Neuronal stem cell (in vitro differentiated cells): ENCODE data around the gene ADAMTSL4.

ENCODE experiments used
- DNase-seq: peaks from one replicate; pipeline ENCODE4 v3.0.0-alpha.2; 2013; ENCODE audit warnings: low spot score
- H2AFZ ChIP-seq: one replicate; pipeline ENCODE4 v1.6.1; 2013; ENCODE audit warnings: mild to moderate bottlenecking, low read length, inconsistent platforms
- H2AK5ac ChIP-seq: 2 replicates; pipeline ENCODE4 v1.6.1; 2013; ENCODE audit warnings: low read depth, mild to moderate bottlenecking, inconsistent platforms, low read length, moderate library complexity, mixed read lengths
- H2BK120ac ChIP-seq: 2 replicates; pipeline ENCODE4 v1.6.1; 2013; ENCODE audit warnings: low read depth, mild to moderate bottlenecking, inconsistent platforms, low read length, moderate library complexity, mixed read lengths
- H2BK12ac ChIP-seq: one replicate; pipeline ENCODE4 v1.6.1; 2013; ENCODE audit warnings: low read length, inconsistent platforms
- H2BK15ac ChIP-seq: 2 replicates; pipeline ENCODE4 v1.6.1; 2013; ENCODE audit warnings: mild to moderate bottlenecking, low read length, inconsistent platforms, mixed read lengths
- H2BK5ac ChIP-seq: one replicate; pipeline ENCODE4 v1.6.1; 2013; ENCODE audit warnings: inconsistent platforms, mild to moderate bottlenecking, low read length, moderate library complexity
- H3K14ac ChIP-seq: one replicate; pipeline ENCODE4 v1.6.1; 2013; ENCODE audit warnings: low read length, inconsistent platforms
- H3K18ac ChIP-seq: 2 replicates; pipeline ENCODE4 v1.6.1; 2013; ENCODE audit warnings: low read length, inconsistent platforms
- H3K23ac ChIP-seq: 2 replicates; pipeline ENCODE4 v1.6.1; 2013; ENCODE audit warnings: low read depth, mild to moderate bottlenecking, mixed read lengths, low read length, inconsistent platforms; ENCODE audit not compliant: poor library complexity
- H3K27ac ChIP-seq: replicated peaks from 3 replicates; pipeline ENCODE4 v1.5.1; 2013; ENCODE audit warnings: low read length, inconsistent platforms
- H3K27me3 ChIP-seq, 3 experiments: 2 replicates each; pipeline ENCODE4 v1.6.1; 2013; ENCODE audit warnings: low read length in 3 of 3, mild to moderate bottlenecking in 2 of 3, inconsistent platforms in 1 of 3, low read depth in 1 of 3, mixed read lengths in 1 of 3, moderate library complexity in 1 of 3; ENCODE audit not compliant: control insufficient read depth in 3 of 3, insufficient read depth in 3 of 3
- H3K36me3 ChIP-seq, 2 donors: replicated peaks in 1 of 2; 2 replicates each; pipeline ENCODE4 v1.6.1; 2013; ENCODE audit warnings: low read length in 2 of 2; ENCODE audit not compliant: control insufficient read depth in 2 of 2, insufficient read depth in 2 of 2
- H3K4ac ChIP-seq: 2 replicates; pipeline ENCODE4 v1.6.1; 2013; ENCODE audit warnings: inconsistent platforms, mild to moderate bottlenecking, low read length, moderate library complexity
- H3K4me1 ChIP-seq, 2 donors: 1 replicate in 1 of 2; 2 replicates in 1 of 2; pipeline ENCODE4 v1.6.1; 2013; ENCODE audit warnings: low read length in 2 of 2, low read depth in 1 of 2; ENCODE audit not compliant: control insufficient read depth in 2 of 2, insufficient read depth in 1 of 2
- H3K4me2 ChIP-seq: one replicate; pipeline ENCODE4 v1.6.1; 2013; ENCODE audit warnings: mild to moderate bottlenecking, low read length, inconsistent platforms; ENCODE audit not compliant: insufficient read depth, poor library complexity, severe bottlenecking
- H3K4me3 ChIP-seq, 2 donors: 2 replicates each; pipeline ENCODE4 v1.5.1; 2013; ENCODE audit warnings: low read length in 2 of 2, mild to moderate bottlenecking in 2 of 2, inconsistent platforms in 1 of 2, moderate library complexity in 1 of 2
- H3K79me1 ChIP-seq: one replicate; pipeline ENCODE4 v1.6.1; 2013; ENCODE audit warnings: low read depth, mild to moderate bottlenecking, inconsistent platforms, low read length, moderate library complexity
- H3K9ac ChIP-seq: one replicate; pipeline ENCODE4 v1.6.1; 2013; ENCODE audit warnings: mild to moderate bottlenecking, low read depth, low read length, inconsistent platforms; ENCODE audit not compliant: poor library complexity
- H3K9me3 ChIP-seq, 2 donors: replicated peaks in 1 of 2; 2 replicates each; pipeline versions ENCODE3 to v1.6.1; 2013; ENCODE audit warnings: low read length in 2 of 2, mild to moderate bottlenecking in 2 of 2, inconsistent platforms in 1 of 2, low read depth in 1 of 2, mixed read lengths in 1 of 2, moderate library complexity in 1 of 2; ENCODE audit not compliant: control insufficient read depth in 2 of 2, insufficient read depth in 1 of 2
- H4K8ac ChIP-seq: one replicate; pipeline ENCODE4 v1.6.1; 2013; ENCODE audit warnings: low read depth, mild to moderate bottlenecking, inconsistent platforms, low read length, moderate library complexity
- H4K91ac ChIP-seq: one replicate; pipeline ENCODE4 v1.6.1; 2013; ENCODE audit warnings: low read length, low read depth, mild to moderate bottlenecking, inconsistent platforms; ENCODE audit not compliant: poor library complexity
- WGBS, 2 donors: extraction: QIAGEN DNeasy Blood & Tissue Kit; methylation state at CpG; one replicate each; pipeline ENCODE4 v1.1.7; 2013; ENCODE audit warnings: missing lambda C conversion rate in 2 of 2, mixed read lengths in 1 of 2; ENCODE audit not compliant: insufficient read length in 2 of 2, insufficient replicate concordance in 1 of 2; ENCODE audit errors: extremely low coverage in 2 of 2; 5-methylcytosine and 5-hydroxymethylcytosine counted together

Gene ADAMTSL4

GRCh38 chr1:150528196-150528595 lies 21.0 kb upstream of the ADAMTSL4 start:
- Histone ChIP-seq H2BK120ac (no peak overlapping the region), H3K14ac (no peak overlapping the region), H2BK15ac (no peak overlapping the region), H3K18ac (no peak overlapping the region), H3K9me3 (no peaks in the 10 kb centered on the region), H2AFZ (no peak overlapping the region), H2AK5ac (no peak overlapping the region), H3K27me3 (no peaks in the 10 kb centered on the region), H3K4me3 (no peak overlapping the region), H3K23ac (no peak overlapping the region), H3K4ac (no peak overlapping the region), H3K4me2 (no peak overlapping the region), H4K8ac (no peak overlapping the region), H3K27ac (no peak overlapping the region), H3K4me1 (peaks cover 0 to 3% of the 10 kb centered on the region in 2 donors), H3K9ac (no peak overlapping the region), H4K91ac (no peak overlapping the region), H2BK5ac (no peak overlapping the region), H2BK12ac (no peak overlapping the region), H3K36me3 (no peaks in the 10 kb centered on the region), H3K79me1 (no peaks in the 10 kb centered on the region)
- no peak for DNase-seq
- no CpG with 5 or more reads among the region's 1 CpG for WGBS, 2 donors

GRCh38 chr1:150529017-150529416 lies 20.2 kb upstream of the ADAMTSL4 start:
- no peak overlapping the region for H3K4me3 ChIP-seq
- H4K8ac ChIP-seq = no peak overlapping the region
- no peak for DNase-seq
- no peaks in the 10 kb centered on the region for H3K9me3 ChIP-seq
- H3K4me1 ChIP-seq = peaks cover 0 to 3% of the 10 kb centered on the region in 2 donors
- no peak overlapping the region for H4K91ac ChIP-seq
- WGBS, 2 donors = no CpG with 5 or more reads among the region's 4 CpGs
- H2BK5ac ChIP-seq = no peak overlapping the region
- H3K4me2 ChIP-seq = no peak overlapping the region
- H3K27ac ChIP-seq = no peak overlapping the region
- H2BK12ac ChIP-seq = no peak overlapping the region
- no peak overlapping the region for H3K18ac ChIP-seq
- H2AK5ac ChIP-seq = no peak overlapping the region
- no peak overlapping the region for H3K14ac ChIP-seq
- no peak overlapping the region for H3K4ac ChIP-seq
- H2AFZ ChIP-seq = peak overlapping the region; percentile 2
- H3K36me3 ChIP-seq = no peaks in the 10 kb centered on the region
- H3K23ac ChIP-seq = no peak overlapping the region
- no peak overlapping the region for H2BK15ac ChIP-seq
- H2BK120ac ChIP-seq = no peak overlapping the region
- H3K27me3 ChIP-seq = no peaks in the 10 kb centered on the region
- no peaks in the 10 kb centered on the region for H3K79me1 ChIP-seq
- peak overlapping the region; percentile 2 for H3K9ac ChIP-seq

GRCh38 chr1:150530491-150531159 lies 18.6 kb upstream of the ADAMTSL4 start:
- no peak overlapping the region for H2BK5ac ChIP-seq
- no peak overlapping the region for H3K4ac ChIP-seq
- WGBS, 2 donors = no CpG with 5 or more reads among the region's 14 CpGs
- H4K91ac ChIP-seq = no peak overlapping the region
- no peaks in the 10 kb centered on the region for H3K9me3 ChIP-seq
- peaks cover 0 to 3% of the 10 kb centered on the region in 2 donors for H3K4me1 ChIP-seq
- no peak overlapping the region for H2BK12ac ChIP-seq
- no peak overlapping the region for H3K23ac ChIP-seq
- no peak overlapping the region for H3K18ac ChIP-seq
- no peak overlapping the region for H3K14ac ChIP-seq
- H2BK120ac ChIP-seq = no peak overlapping the region
- H3K27me3 ChIP-seq = no peaks in the 10 kb centered on the region
- no peak overlapping the region for H3K4me2 ChIP-seq
- no peak overlapping the region for H2AK5ac ChIP-seq
- no peaks in the 10 kb centered on the region for H3K79me1 ChIP-seq
- H3K9ac ChIP-seq = no peak overlapping the region
- H3K36me3 ChIP-seq = no peaks in the 10 kb centered on the region
- H2BK15ac ChIP-seq = no peak overlapping the region
- H3K4me3 ChIP-seq = no peak overlapping the region
- peak overlapping the region; percentile 71 for H2AFZ ChIP-seq
- no peak for DNase-seq
- H3K27ac ChIP-seq = no peak overlapping the region
- H4K8ac ChIP-seq = no peak overlapping the region

- Histone ChIP-seq H3K18ac (no peak overlapping the region), H2BK12ac (no peak overlapping the region), H3K4me2 (no peak overlapping the region), H4K91ac (no peak overlapping the region), H3K4me1 (peaks cover 2 to 10% of the 10 kb centered on the region in 2 donors), H2AK5ac (no peak overlapping the region), H2BK120ac (no peak overlapping the region), H3K27ac (no peak overlapping the region), H4K8ac (no peak overlapping the region), H2BK15ac (no peak overlapping the region), H3K9ac (no peak overlapping the region), H3K9me3 (no peaks in the 10 kb centered on the region), H3K79me1 (no peaks in the 10 kb centered on the region), H3K36me3 (no peaks in the 10 kb centered on the region), H2BK5ac (no peak overlapping the region), H2AFZ (peak overlapping the region; percentile 86), H3K23ac (no peak overlapping the region), H3K14ac (no peak overlapping the region), H3K27me3 (no peaks in the 10 kb centered on the region), H3K4me3 (no peak overlapping the region), H3K4ac (no peak overlapping the region)
- DNase-seq = no peak
- WGBS, 2 donors = no CpG with 5 or more reads among the region's 5 CpGs
These were observed 16.3 kb upstream of the ADAMTSL4 start for GRCh38 chr1:150532860-150533259.
